Measurements from ENCODE around the gene NAALADL2. TPM values are rescaled to one million over a fixed set of nuclear protein-coding genes. Genes with fewer than 3 reads are reported as not detected.
"Not testable (repeated sequence)": the region's sequence is repeated elsewhere in the genome, so short reads cannot be mapped to it uniquely, and the experiment has no call there.

Gene NAALADL2
- total RNA-seq, 4 donors from 2014 or later, result 10.3 to 16.7 (median 10.9) TPM

DNA sequence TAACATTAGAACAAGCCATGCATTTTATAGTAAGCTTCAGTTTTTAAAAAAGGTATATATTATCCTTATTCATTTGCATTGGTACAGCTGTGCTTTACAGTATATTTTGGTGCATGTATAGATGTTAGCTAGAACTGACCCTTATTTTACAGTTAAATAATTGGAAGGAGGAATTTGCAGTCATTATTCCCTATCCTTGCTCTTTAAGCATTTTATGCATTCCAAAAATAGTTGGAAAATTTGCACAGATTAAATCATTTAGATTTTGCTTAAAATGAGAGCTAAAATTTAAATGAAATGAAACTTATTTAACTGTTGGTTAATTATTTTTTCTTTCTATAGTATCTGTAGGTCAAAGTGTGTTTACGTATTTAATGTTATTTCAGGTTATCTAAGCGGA lies 667.1 kb downstream of the NAALADL2 start:
- TF ChIP-seq POLR2A (IDR thresholded peaks at IDR 0.05), result no peak
- TF ChIP-seq EP300 (IDR thresholded peaks at IDR 0.05), result no peak
- TF ChIP-seq, protein P1, sequence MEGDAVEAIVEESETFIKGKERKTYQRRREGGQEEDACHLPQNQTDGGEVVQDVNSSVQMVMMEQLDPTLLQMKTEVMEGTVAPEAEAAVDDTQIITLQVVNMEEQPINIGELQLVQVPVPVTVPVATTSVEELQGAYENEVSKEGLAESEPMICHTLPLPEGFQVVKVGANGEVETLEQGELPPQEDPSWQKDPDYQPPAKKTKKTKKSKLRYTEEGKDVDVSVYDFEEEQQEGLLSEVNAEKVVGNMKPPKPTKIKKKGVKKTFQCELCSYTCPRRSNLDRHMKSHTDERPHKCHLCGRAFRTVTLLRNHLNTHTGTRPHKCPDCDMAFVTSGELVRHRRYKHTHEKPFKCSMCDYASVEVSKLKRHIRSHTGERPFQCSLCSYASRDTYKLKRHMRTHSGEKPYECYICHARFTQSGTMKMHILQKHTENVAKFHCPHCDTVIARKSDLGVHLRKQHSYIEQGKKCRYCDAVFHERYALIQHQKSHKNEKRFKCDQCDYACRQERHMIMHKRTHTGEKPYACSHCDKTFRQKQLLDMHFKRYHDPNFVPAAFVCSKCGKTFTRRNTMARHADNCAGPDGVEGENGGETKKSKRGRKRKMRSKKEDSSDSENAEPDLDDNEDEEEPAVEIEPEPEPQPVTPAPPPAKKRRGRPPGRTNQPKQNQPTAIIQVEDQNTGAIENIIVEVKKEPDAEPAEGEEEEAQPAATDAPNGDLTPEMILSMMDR (IDR thresholded peaks at IDR 0.05), result no peak
- Histone ChIP-seq H3K27ac (peak overlapping the region in 1 of 4 donors; percentile 55), H3K36me3 (no peaks in the 10 kb centered on the region), H3K4me1 (peaks cover 0 to 5% (median 0%) of the 10 kb centered on the region in 4 donors), H3K4me3 (peak overlapping the region; percentile 2 to 49 (median 32)), H3K27me3 (no peaks in the 10 kb centered on the region), H3K9me3 (no peaks in the 10 kb centered on the region)
- DNase-seq (ENCODE audit: low spot score in 2 of 2), result no peak
- 34 to 36% methylated on average over 2 of the region's 2 CpGs for WGBS, 2 donors

DNA sequence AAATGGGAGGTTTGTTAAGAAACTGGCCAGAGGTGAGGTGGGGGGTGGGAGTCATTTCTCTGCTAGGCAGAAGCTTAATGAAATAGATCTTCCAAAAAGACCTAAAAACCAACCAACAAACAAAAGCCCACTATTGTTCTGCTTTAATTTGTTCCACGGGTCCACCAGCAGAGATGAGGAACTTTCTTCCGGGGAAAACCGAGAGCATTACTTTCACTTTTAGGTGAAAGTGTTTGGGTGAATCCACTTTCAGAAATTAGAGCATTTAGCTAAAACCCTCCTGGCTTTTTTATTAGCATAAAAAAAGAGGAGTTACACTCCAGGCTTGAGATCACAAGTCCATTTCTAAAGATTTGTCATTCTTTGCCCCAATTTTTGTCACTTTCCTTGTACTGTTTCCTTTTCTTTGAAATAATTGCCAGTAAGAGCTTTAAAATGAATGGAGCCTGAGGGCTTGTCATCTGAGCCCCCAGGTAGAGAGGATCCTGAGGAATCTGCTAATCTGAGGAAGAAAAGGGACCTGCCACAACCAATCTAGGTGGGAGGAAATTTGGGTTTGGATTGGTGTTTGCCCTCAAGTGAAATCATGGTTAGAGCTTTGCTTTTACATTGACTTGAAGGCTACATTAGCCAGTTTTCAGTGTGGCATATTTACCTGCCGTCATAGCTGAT lies 667.6 kb downstream of the NAALADL2 start:
- H3K27ac ChIP-seq, result peak overlapping the region in 1 of 4 donors; percentile 55
- H3K4me3 ChIP-seq, result peak overlapping the region; percentile 2 to 49 (median 32)
- DNase-seq (ENCODE audit: low spot score in 2 of 2), result no peak
- WGBS, 2 donors, result 28 to 32% methylated on average over 4 of the region's 4 CpGs
- H3K9me3 ChIP-seq, result no peaks in the 10 kb centered on the region
- H3K36me3 ChIP-seq, result no peaks in the 10 kb centered on the region
- no peaks in the 10 kb centered on the region for H3K27me3 ChIP-seq
- TF ChIP-seq, protein P1 (IDR thresholded peaks at IDR 0.05), result no peak
- TF ChIP-seq POLR2A (IDR thresholded peaks at IDR 0.05), result no peak
- no peak for TF ChIP-seq EP300 (IDR thresholded peaks at IDR 0.05)
- peaks cover 0 to 5% (median 0%) of the 10 kb centered on the region in 4 donors for H3K4me1 ChIP-seq

DNA sequence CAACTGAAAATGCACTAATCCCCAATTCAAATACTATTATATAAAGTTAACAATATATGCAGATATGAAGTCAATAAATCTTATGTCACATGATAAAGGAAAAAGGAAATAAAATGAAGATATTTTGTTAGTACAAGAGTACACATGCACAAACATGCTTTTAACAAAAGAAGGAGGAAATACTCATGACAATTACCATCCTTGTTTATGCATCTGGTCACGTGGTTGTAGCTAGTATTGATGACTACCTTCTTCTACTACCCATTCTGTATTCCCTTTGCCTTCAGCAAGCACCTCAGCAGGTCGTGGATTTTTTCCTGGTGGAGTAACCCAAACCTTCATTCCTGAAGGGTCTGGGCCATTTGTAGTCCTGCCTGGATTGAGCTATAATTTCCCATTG lies 669.6 kb downstream of the NAALADL2 start:
- H3K4me1 ChIP-seq; DNase-seq (ENCODE audit: low spot score in 2 of 2); H3K36me3 ChIP-seq; H3K4me3 ChIP-seq; H3K27me3 ChIP-seq; H3K27ac ChIP-seq; H3K9me3 ChIP-seq: not testable (repeated sequence)
- WGBS, 2 donors, result 79 to 93% methylated on average over 2 of the region's 2 CpGs

DNA sequence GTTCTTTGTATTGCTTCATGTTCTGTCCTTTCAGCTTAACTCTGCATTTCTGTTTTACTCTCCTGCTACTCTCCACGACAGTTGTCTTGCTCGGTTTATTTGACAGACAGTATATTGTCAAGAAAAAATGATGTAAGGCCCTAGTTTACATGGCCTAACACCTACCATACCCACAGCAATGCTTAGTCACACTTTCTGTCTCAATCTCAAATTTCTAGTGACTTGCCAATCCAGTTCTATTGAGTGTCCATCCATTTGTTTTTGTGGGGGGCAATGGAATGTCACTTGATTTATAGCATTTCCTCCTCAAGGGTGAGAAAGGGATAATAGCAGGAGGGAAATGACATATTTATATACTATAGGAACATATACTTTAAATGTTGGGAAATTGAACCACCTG lies 676.2 kb downstream of the NAALADL2 start:
- WGBS, 2 donors, result 62 to 66% methylated on average over 2 of the region's 2 CpGs

DNA sequence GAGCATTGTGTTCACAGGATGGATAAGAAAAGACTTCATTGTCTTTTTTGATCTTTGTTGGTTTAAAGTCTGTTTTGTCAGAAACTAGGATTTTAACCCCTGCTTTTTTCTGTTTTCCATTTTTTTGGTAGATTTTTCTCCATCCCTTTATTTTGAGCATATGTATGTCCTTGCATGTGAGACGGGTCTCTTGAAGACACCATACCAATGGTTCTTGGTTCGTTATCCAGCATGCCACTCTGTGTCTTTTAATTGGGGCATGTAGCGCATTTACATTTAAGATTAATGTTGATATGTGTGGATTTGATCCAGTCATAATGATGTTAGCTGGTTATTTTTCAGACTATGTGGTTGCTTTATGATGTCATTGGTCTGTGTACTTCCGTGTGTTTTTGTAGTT lies 687.0 kb downstream of the NAALADL2 start:
- no peak overlapping the region for H3K4me3 ChIP-seq
- 90 to 93% methylated on average over 4 of the region's 4 CpGs for WGBS, 2 donors
- H3K36me3 ChIP-seq, result no peaks in the 10 kb centered on the region
- no peaks in the 10 kb centered on the region for H3K4me1 ChIP-seq
- DNase-seq (ENCODE audit: low spot score in 2 of 2), result no peak
- no peaks in the 10 kb centered on the region for H3K9me3 ChIP-seq
- no peak overlapping the region for H3K27ac ChIP-seq
- TF ChIP-seq EP300 (IDR thresholded peaks at IDR 0.05) (no peak), POLR2A (IDR thresholded peaks at IDR 0.05) (no peak)
- TF ChIP-seq, protein P1 (IDR thresholded peaks at IDR 0.05), result no peak
- H3K27me3 ChIP-seq, result no peaks in the 10 kb centered on the region

More for the DNA sequence above, 676.2 kb downstream of the NAALADL2 start:
- Histone ChIP-seq H3K36me3 (no peaks in the 10 kb centered on the region), H3K4me3 (no peak overlapping the region), H3K27ac (no peak overlapping the region), H3K9me3 (no peaks in the 10 kb centered on the region), H3K4me1 (no peaks in the 10 kb centered on the region), H3K27me3 (no peaks in the 10 kb centered on the region)
- no peak for DNase-seq (ENCODE audit: low spot score in 2 of 2)
- TF ChIP-seq EP300 (IDR thresholded peaks at IDR 0.05) (no peak), POLR2A (IDR thresholded peaks at IDR 0.05) (no peak)
- TF ChIP-seq, protein P1 (IDR thresholded peaks at IDR 0.05), result no peak
